ENCODE measurements around the gene IL4. TPM values are rescaled to one million over a fixed set of nuclear protein-coding genes. Genes with fewer than 3 reads are reported as not detected.

The IL4 gene
- total and polyA plus RNA-seq, 10 donors: not detected

DNA sequence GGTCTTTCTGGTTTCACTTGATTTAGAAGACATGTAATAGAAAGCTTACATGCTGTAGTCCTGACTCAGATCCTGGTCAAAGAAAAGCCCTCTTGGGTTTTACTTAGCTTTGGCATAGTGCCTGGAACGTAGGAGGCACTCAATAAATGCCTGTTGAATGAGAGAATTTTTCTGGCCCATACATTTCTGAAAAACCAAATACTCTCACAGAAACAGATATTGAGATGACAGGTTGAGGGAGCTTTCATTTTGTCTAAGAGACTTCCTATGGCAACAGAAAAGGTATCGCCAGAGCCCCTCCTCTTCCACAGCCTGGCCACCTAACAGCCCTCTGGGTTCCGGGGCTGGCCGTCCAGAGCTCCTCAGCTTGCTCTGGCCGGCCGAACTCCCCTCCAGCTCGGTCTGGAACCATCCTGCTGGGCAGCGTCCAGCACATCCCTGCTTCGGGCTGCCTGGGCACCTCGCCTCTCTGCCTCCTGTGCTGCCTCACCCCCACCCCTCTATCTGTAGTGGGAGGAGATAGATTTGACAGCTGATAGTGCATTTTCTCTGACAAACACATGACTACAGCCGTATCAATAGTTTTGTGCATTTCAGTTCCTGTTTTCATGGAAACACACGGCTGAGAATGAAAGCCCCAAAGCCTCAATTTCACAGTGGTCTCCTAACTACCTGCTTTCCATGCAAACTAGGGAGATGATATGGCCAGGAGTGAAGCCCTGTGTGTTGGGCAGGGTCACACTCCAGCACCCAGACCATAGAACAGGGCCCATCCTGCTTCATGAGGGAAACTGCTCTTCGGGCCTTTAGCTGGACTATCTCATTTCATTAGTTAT, 1.1 kb downstream of the IL4 start:
- Histone ChIP-seq H3K27me3 (replicated peaks in 1 of 7) (no peaks in the 10 kb centered on the region), H3K36me3 (no peaks in the 10 kb centered on the region), H3K4me3 (no peak overlapping the region), H3K27ac (peak overlapping the region in 7 of 8 donors; percentile 3 to 66 (median 42)), H3K9me3 (no peaks in the 10 kb centered on the region), H3K4me1 (peaks cover 0 to 27% (median 7%) of the 10 kb centered on the region in 6 donors)
- 63 to 76% (median 74%) methylated on average over 13 of the region's 13 CpGs for WGBS, 5 donors
- TF ChIP-seq POLR2AphosphoS5 (IDR thresholded peaks at IDR 0.05) (peak in 1 of 3 donors; percentile 23), POLR2A (IDR thresholded peaks at IDR 0.05) (no peak)
- no peak for DNase-seq
- intact Hi-C loops (cut with DNase I; ENCODE audit: low total_unique reads): no loop called here

DNA sequence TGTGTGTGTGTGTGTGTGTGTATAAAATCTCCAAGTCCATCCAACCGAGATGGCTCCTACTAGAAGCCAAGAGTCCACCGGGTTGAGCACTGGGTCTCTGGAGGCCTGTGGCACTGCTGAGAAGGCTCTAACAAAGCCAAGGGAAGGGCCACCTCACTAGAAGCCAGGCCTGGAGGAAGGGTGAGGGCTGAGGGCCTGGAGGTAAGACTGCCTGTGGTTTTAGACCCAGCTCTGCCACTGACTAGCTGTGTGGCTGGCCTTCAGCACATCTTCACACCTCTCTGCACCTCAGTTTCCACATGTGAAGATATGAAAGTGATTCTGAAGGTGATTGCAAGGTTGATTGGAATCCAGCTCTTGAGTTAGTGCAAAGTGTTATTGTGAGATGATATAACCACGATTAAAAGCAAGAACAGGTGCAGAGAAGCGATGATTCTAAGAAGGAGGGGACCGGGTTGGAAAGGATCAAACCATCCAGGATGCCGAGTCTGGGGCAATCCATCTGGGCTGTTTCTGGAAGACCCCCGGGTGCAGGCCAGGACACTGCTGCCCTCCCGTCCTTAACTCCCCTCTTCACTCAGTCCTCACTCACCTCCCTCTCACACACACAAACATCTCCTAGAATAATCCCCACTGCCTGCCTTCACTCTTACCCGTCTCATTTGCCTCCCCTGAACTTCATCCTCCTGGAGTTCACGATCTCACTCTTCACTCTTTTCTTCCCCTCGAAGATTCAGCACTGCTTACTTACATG, 2.3 kb downstream of the IL4 start:
- WGBS, 5 donors: 86 to 90% (median 88%) methylated on average over 11 of the region's 11 CpGs
- TF ChIP-seq POLR2AphosphoS5 (IDR thresholded peaks at IDR 0.05) (no peak), POLR2A (IDR thresholded peaks at IDR 0.05) (no peak)
- TF ChIP-seq, protein P1, sequence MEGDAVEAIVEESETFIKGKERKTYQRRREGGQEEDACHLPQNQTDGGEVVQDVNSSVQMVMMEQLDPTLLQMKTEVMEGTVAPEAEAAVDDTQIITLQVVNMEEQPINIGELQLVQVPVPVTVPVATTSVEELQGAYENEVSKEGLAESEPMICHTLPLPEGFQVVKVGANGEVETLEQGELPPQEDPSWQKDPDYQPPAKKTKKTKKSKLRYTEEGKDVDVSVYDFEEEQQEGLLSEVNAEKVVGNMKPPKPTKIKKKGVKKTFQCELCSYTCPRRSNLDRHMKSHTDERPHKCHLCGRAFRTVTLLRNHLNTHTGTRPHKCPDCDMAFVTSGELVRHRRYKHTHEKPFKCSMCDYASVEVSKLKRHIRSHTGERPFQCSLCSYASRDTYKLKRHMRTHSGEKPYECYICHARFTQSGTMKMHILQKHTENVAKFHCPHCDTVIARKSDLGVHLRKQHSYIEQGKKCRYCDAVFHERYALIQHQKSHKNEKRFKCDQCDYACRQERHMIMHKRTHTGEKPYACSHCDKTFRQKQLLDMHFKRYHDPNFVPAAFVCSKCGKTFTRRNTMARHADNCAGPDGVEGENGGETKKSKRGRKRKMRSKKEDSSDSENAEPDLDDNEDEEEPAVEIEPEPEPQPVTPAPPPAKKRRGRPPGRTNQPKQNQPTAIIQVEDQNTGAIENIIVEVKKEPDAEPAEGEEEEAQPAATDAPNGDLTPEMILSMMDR (IDR thresholded peaks at IDR 0.05 in 8 of 11, conservative IDR thresholded peaks at IDR 0.05 in 3 of 11): no peak
- H3K27ac ChIP-seq: no peak overlapping the region
- no peaks in the 10 kb centered on the region for H3K27me3 ChIP-seq (replicated peaks in 1 of 7)
- no peaks in the 10 kb centered on the region for H3K9me3 ChIP-seq
- H3K4me1 ChIP-seq: peaks cover 0 to 28% (median 7%) of the 10 kb centered on the region in 6 donors
- intact Hi-C loops (cut with DNase I; ENCODE audit: low total_unique reads): no loop called here
- no peaks in the 10 kb centered on the region for H3K36me3 ChIP-seq
- no peak overlapping the region for H3K4me3 ChIP-seq
- no peak for DNase-seq

DNA sequence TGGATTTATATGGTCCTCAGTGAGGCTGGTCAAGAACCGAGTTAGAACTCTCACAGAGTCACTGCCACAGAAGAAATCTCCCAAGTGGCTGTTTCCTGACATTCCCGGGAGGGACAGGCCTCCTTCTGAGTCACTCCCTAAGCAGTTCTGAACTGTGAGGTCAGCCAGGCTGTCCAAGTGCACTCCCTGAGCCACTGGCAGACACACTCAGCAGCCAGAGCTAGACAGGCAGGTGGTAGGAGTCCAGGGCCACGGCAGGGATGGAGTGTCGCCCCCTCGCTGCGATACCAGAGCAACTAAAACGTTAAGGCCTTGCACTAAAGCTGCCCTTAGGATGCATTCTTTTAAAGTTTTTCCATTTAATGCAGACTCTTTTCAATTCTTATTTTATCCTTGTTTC, 3.4 kb downstream of the IL4 start:
- no peak overlapping the region for H3K4me3 ChIP-seq
- 59 to 76% (median 66%) methylated on average over 7 of the region's 7 CpGs for WGBS, 5 donors
- TF ChIP-seq POLR2A (IDR thresholded peaks at IDR 0.05) (no peak), POLR2AphosphoS5 (IDR thresholded peaks at IDR 0.05) (peak in 2 of 3 donors; percentile 37 to 40)
- TF ChIP-seq, protein P1 (IDR thresholded peaks at IDR 0.05 in 8 of 11, conservative IDR thresholded peaks at IDR 0.05 in 3 of 11): peak in 4 of 11 experiments; percentile 4 to 20 (median 10)
- DNase-seq: peak; percentile 75
- intact Hi-C loops (cut with DNase I; ENCODE audit: low total_unique reads): no loop called here
- H3K36me3 ChIP-seq: no peaks in the 10 kb centered on the region
- H3K9me3 ChIP-seq: no peaks in the 10 kb centered on the region
- no peaks in the 10 kb centered on the region for H3K27me3 ChIP-seq (replicated peaks in 1 of 7)
- peak overlapping the region in 2 of 8 donors; percentile 23 to 58 for H3K27ac ChIP-seq
- peaks cover 0 to 31% (median 7%) of the 10 kb centered on the region in 6 donors for H3K4me1 ChIP-seq

DNA sequence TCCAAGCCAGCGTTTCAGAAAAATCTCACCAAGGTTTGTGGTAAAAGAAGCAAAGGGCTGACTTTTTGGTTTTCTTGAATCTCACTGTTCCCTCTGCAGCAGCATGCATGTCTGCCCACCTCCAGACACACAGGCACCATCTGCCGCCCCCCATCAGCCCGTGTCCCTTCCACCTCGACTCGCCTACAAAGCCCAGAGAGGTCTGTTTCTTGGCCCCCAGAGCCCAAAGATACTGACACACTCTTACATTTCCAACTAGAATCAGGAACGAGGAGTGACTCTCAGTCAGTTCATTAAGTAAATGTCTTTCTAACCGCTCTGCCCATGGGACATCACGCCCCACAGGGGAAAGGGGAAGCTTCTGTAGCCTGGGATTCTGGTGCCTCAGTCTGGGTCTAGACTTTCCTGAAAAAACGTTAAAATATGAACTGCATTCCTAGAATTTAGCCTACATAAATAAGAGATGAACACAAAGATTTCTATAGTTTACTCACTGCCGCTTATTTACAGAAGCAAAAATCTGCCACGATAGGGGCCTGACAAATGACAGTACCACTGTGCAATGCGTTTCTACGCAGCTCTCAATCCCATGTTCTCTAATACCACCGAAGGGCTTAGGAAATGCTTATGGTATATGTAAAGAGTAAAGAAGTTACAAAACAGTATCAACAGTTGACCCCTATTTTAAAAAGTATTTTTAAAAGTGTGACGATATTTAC, 4.1 kb downstream of the IL4 start:
- Histone ChIP-seq H3K4me3 (no peak overlapping the region), H3K27ac (no peak overlapping the region), H3K27me3 (replicated peaks in 1 of 7) (no peaks in the 10 kb centered on the region), H3K4me1 (peaks cover 0 to 31% (median 7%) of the 10 kb centered on the region in 6 donors), H3K36me3 (no peaks in the 10 kb centered on the region), H3K9me3 (no peaks in the 10 kb centered on the region)
- DNase-seq: no peak
- 84 to 94% (median 91%) methylated on average over 15 of the region's 15 CpGs for WGBS, 5 donors
- intact Hi-C loops (cut with DNase I; ENCODE audit: low total_unique reads): no loop called here
- TF ChIP-seq POLR2AphosphoS5 (IDR thresholded peaks at IDR 0.05): no peak
- TF ChIP-seq, protein P1 (IDR thresholded peaks at IDR 0.05 in 8 of 11, conservative IDR thresholded peaks at IDR 0.05 in 3 of 11): no peak
- TF ChIP-seq POLR2A (IDR thresholded peaks at IDR 0.05): no peak

Data from spleen (tissue), 11 donors.